ENCODE data around the gene LY6G6F.

Gene LY6G6F

GRCh38 chr6:31663961-31664789 is 42.5 kb upstream of the LY6G6F start:
- H3K4me1 Mint-ChIP-seq, result peaks cover 65% of the 10 kb centered on the region
- H3K27me3 Mint-ChIP-seq, result no peaks in the 10 kb centered on the region
- DNase-seq (ENCODE audit: low spot score in 2 of 2), result no peak
- H3K9me3 Mint-ChIP-seq, result no peaks in the 10 kb centered on the region
- H3K4me3 Mint-ChIP-seq, result peak overlapping the region; percentile 96
- no peak for ATAC-seq (replicated peaks; ENCODE audit: extremely low read depth, poor library complexity, severe bottlenecking)
- H3K36me3 Mint-ChIP-seq (ENCODE audit: insufficient read depth), result peaks cover 37% of the 10 kb centered on the region
- peak overlapping the region; percentile 94 for H3K27ac Mint-ChIP-seq (ENCODE audit: low read depth)

GRCh38 chr6:31664790-31665500 is 41.7 kb upstream of the LY6G6F start, which contains the start of gene GPANK1:
TSS of gene GPANK1 (minus strand) at chr6:31664997. CDS start at chr6:31664478, 519 bp downstream.
- Mint-ChIP-seq H3K4me3 (peak within 1 kb of the TSS; percentile 96), H3K9me3 (no peaks in the 10 kb centered on the region), H3K4me1 (peaks cover 57% of the 10 kb centered on the region), H3K36me3 (ENCODE audit: insufficient read depth) (peaks cover 42% of the 10 kb centered on the region), H3K27ac (ENCODE audit: low read depth) (peak within 1 kb of the TSS; percentile 94), H3K27me3 (no peaks in the 10 kb centered on the region)
- DNase-seq (ENCODE audit: low spot score in 2 of 2), result peak; percentile 80 to 82
- ATAC-seq (replicated peaks; ENCODE audit: extremely low read depth, poor library complexity, severe bottlenecking), result peak; percentile 44

GRCh38 chr6:31665501-31666336 is 40.9 kb upstream of the LY6G6F start, which contains the start of gene CSNK2B:
TSS of gene CSNK2B (plus strand) at chr6:31666080. CDS start at chr6:31666832, 752 bp downstream.
- Mint-ChIP-seq H3K36me3 (ENCODE audit: insufficient read depth) (peaks cover 47% of the 10 kb centered on the region), H3K27me3 (no peaks in the 10 kb centered on the region), H3K4me1 (peaks cover 53% of the 10 kb centered on the region), H3K4me3 (peak within 1 kb of the TSS; percentile 96), H3K27ac (ENCODE audit: low read depth) (peak within 1 kb of the TSS; percentile 94), H3K9me3 (no peaks in the 10 kb centered on the region)
- peak; percentile 87 for ATAC-seq (replicated peaks; ENCODE audit: extremely low read depth, poor library complexity, severe bottlenecking)
- peak; percentile 91 to 97 for DNase-seq (ENCODE audit: low spot score in 2 of 2)

- H3K27ac Mint-ChIP-seq (ENCODE audit: low read depth), result peak overlapping the region; percentile 94
- H3K4me1 Mint-ChIP-seq, result peaks cover 45% of the 10 kb centered on the region
- no peak for DNase-seq (ENCODE audit: low spot score in 2 of 2)
- peak overlapping the region; percentile 96 for H3K4me3 Mint-ChIP-seq
- H3K9me3 Mint-ChIP-seq, result no peaks in the 10 kb centered on the region
- peaks cover 45% of the 10 kb centered on the region for H3K36me3 Mint-ChIP-seq (ENCODE audit: insufficient read depth)
- ATAC-seq (replicated peaks; ENCODE audit: extremely low read depth, poor library complexity, severe bottlenecking), result no peak
- H3K27me3 Mint-ChIP-seq, result no peaks in the 10 kb centered on the region
Measured at GRCh38 chr6:31666337-31666965, 40.2 kb upstream of the LY6G6F start.

GRCh38 chr6:31669676-31670075 is 37.0 kb upstream of the LY6G6F start, which contains the start of gene LY6G5B:
TSS of gene LY6G5B (plus strand) at chr6:31669976. CDS start at chr6:31670951, 975 bp downstream.
- no peaks in the 10 kb centered on the region for H3K9me3 Mint-ChIP-seq

GRCh38 chr6:31676322-31676903 is 30.3 kb upstream of the LY6G6F start:
- H3K4me3 Mint-ChIP-seq, result no peak overlapping the region
- ATAC-seq (replicated peaks; ENCODE audit: extremely low read depth, poor library complexity, severe bottlenecking), result no peak
- peak overlapping the region; percentile 60 for H3K27ac Mint-ChIP-seq (ENCODE audit: low read depth)
- H3K36me3 Mint-ChIP-seq (ENCODE audit: insufficient read depth), result peaks cover 13% of the 10 kb centered on the region
- no peaks in the 10 kb centered on the region for H3K9me3 Mint-ChIP-seq
- no peaks in the 10 kb centered on the region for H3K27me3 Mint-ChIP-seq
- H3K4me1 Mint-ChIP-seq, result peaks cover 20% of the 10 kb centered on the region
- DNase-seq (ENCODE audit: low spot score in 2 of 2), result no peak

More at GRCh38 chr6:31669676-31670075, 37.0 kb upstream of the LY6G6F start, which contains the start of gene LY6G5B:
- no peak within 1 kb of the TSS for H3K27ac Mint-ChIP-seq (ENCODE audit: low read depth)
- H3K4me1 Mint-ChIP-seq, result peaks cover 24% of the 10 kb centered on the region
- ATAC-seq (replicated peaks; ENCODE audit: extremely low read depth, poor library complexity, severe bottlenecking) (no peak), DNase-seq (ENCODE audit: low spot score in 2 of 2) (no peak)
- H3K4me3 Mint-ChIP-seq, result no peak within 1 kb of the TSS
- H3K36me3 Mint-ChIP-seq (ENCODE audit: insufficient read depth), result peaks cover 41% of the 10 kb centered on the region
- no peaks in the 10 kb centered on the region for H3K27me3 Mint-ChIP-seq

- peaks cover 23% of the 10 kb centered on the region for H3K4me1 Mint-ChIP-seq
Measured at GRCh38 chr6:31676904-31677303, 29.8 kb upstream of the LY6G6F start.

GRCh38 chr6:31677955-31678354 is 28.7 kb upstream of the LY6G6F start:
- H3K4me1 Mint-ChIP-seq, result peaks cover 23% of the 10 kb centered on the region
- H3K27ac Mint-ChIP-seq (ENCODE audit: low read depth), result no peak overlapping the region
- ATAC-seq (replicated peaks; ENCODE audit: extremely low read depth, poor library complexity, severe bottlenecking) (no peak), DNase-seq (ENCODE audit: low spot score in 2 of 2) (no peak)
- no peaks in the 10 kb centered on the region for H3K9me3 Mint-ChIP-seq
- no peaks in the 10 kb centered on the region for H3K27me3 Mint-ChIP-seq
- H3K4me3 Mint-ChIP-seq, result no peak overlapping the region
- H3K36me3 Mint-ChIP-seq (ENCODE audit: insufficient read depth), result peaks cover 9% of the 10 kb centered on the region

More at GRCh38 chr6:31676904-31677303, 29.8 kb upstream of the LY6G6F start:
- Mint-ChIP-seq H3K4me3 (no peak overlapping the region), H3K27ac (ENCODE audit: low read depth) (no peak overlapping the region), H3K27me3 (no peaks in the 10 kb centered on the region), H3K9me3 (no peaks in the 10 kb centered on the region), H3K36me3 (ENCODE audit: insufficient read depth) (peaks cover 12% of the 10 kb centered on the region)
- DNase-seq (ENCODE audit: low spot score in 2 of 2) (no peak), ATAC-seq (replicated peaks; ENCODE audit: extremely low read depth, poor library complexity, severe bottlenecking) (no peak)

GRCh38 chr6:31680226-31681134 is 26.2 kb upstream of the LY6G6F start, which contains the start of gene LY6G5C:
TSS of gene LY6G5C (minus strand) at chr6:31681067. CDS start at chr6:31680373, 694 bp downstream.
- Mint-ChIP-seq H3K4me3 (peak within 1 kb of the TSS; percentile 88), H3K36me3 (ENCODE audit: insufficient read depth) (peaks cover 5% of the 10 kb centered on the region), H3K4me1 (peaks cover 23% of the 10 kb centered on the region), H3K27me3 (no peaks in the 10 kb centered on the region), H3K9me3 (no peaks in the 10 kb centered on the region), H3K27ac (ENCODE audit: low read depth) (peak within 1 kb of the TSS; percentile 86)
- DNase-seq (ENCODE audit: low spot score in 2 of 2), result peak in 1 of 2 donors; percentile 37
- ATAC-seq (replicated peaks; ENCODE audit: extremely low read depth, poor library complexity, severe bottlenecking), result peak; percentile 62

- Mint-ChIP-seq H3K4me3 (peak overlapping the region; percentile 88), H3K27me3 (no peaks in the 10 kb centered on the region), H3K4me1 (peaks cover 23% of the 10 kb centered on the region), H3K36me3 (ENCODE audit: insufficient read depth) (peaks cover 5% of the 10 kb centered on the region), H3K9me3 (no peaks in the 10 kb centered on the region), H3K27ac (ENCODE audit: low read depth) (peak overlapping the region; percentile 86)
- peak; percentile 49 for ATAC-seq (replicated peaks; ENCODE audit: extremely low read depth, poor library complexity, severe bottlenecking)
- DNase-seq (ENCODE audit: low spot score in 2 of 2), result no peak
Measured at GRCh38 chr6:31681135-31681671, 25.5 kb upstream of the LY6G6F start.
